Measurements from ENCODE around the gene VSTM4. TPM values are rescaled to one million over a fixed set of nuclear protein-coding genes. Genes with fewer than 3 reads are reported as not detected.

The VSTM4 gene
- total RNA-seq, 6 experiments from 2014 or later = 0.05 to 0.24 (median 0.14) TPM; not detected in 1

- no peaks in the 10 kb centered on the region for H3K9me3 Mint-ChIP-seq
Observed at GRCh38 chr10:49036638-49037037, 78.7 kb downstream of the VSTM4 start.

GRCh38 chr10:49035920-49036319, 79.4 kb downstream of the VSTM4 start:
- H3K9me3 Mint-ChIP-seq = no peaks in the 10 kb centered on the region
- no peak overlapping the region for H3K27ac Mint-ChIP-seq
- DNase-seq = no peak
- no peaks in the 10 kb centered on the region for H3K36me3 Mint-ChIP-seq (ENCODE audit: low read depth)
- peaks cover 17% of the 10 kb centered on the region for H3K27me3 Mint-ChIP-seq (ENCODE audit: insufficient read depth)
- no peak overlapping the region for H3K4me3 Mint-ChIP-seq
- TF ChIP-seq CTCF (IDR thresholded peaks at IDR 0.05) = no peak
- H3K4me1 Mint-ChIP-seq (ENCODE audit: low read depth) = 0 out of 2 replicates have a peak, but pooled peaks cover 10% of the 10 kb centered on the region

More at GRCh38 chr10:49036638-49037037, 78.7 kb downstream of the VSTM4 start:
- no peak overlapping the region for H3K27ac Mint-ChIP-seq
- peaks cover 16% of the 10 kb centered on the region for H3K27me3 Mint-ChIP-seq (ENCODE audit: insufficient read depth)
- no peaks in the 10 kb centered on the region for H3K36me3 Mint-ChIP-seq (ENCODE audit: low read depth)
- TF ChIP-seq CTCF (IDR thresholded peaks at IDR 0.05) = no peak
- H3K4me3 Mint-ChIP-seq = no peak overlapping the region
- DNase-seq = no peak
- H3K4me1 Mint-ChIP-seq (ENCODE audit: low read depth) = 0 out of 2 replicates have a peak, but pooled peaks cover 10% of the 10 kb centered on the region

GRCh38 chr10:49034925-49035324, 80.4 kb downstream of the VSTM4 start:
- Mint-ChIP-seq H3K27ac (no peak overlapping the region), H3K27me3 (ENCODE audit: insufficient read depth) (peaks cover 13% of the 10 kb centered on the region), H3K36me3 (ENCODE audit: low read depth) (no peaks in the 10 kb centered on the region), H3K4me1 (ENCODE audit: low read depth) (0 out of 2 replicates have a peak, but pooled peaks cover 10% of the 10 kb centered on the region), H3K9me3 (no peaks in the 10 kb centered on the region), H3K4me3 (no peak overlapping the region)
- no peak for TF ChIP-seq CTCF (IDR thresholded peaks at IDR 0.05)
- no peak for DNase-seq

- no peak for DNase-seq
- H3K4me3 Mint-ChIP-seq = no peak overlapping the region
- no peaks in the 10 kb centered on the region for H3K9me3 Mint-ChIP-seq
- no peak for TF ChIP-seq CTCF (IDR thresholded peaks at IDR 0.05)
- no peak overlapping the region for H3K27ac Mint-ChIP-seq
- H3K4me1 Mint-ChIP-seq (ENCODE audit: low read depth) = 0 out of 2 replicates have a peak, but pooled peaks cover 10% of the 10 kb centered on the region
- H3K36me3 Mint-ChIP-seq (ENCODE audit: low read depth) = no peaks in the 10 kb centered on the region
- peaks cover 9% of the 10 kb centered on the region for H3K27me3 Mint-ChIP-seq (ENCODE audit: insufficient read depth)
Observed at GRCh38 chr10:49033939-49034338, 81.4 kb downstream of the VSTM4 start.

GRCh38 chr10:49029666-49030065, 85.7 kb downstream of the VSTM4 start:
- no peak overlapping the region for H3K27ac Mint-ChIP-seq
- no peak for DNase-seq
- H3K9me3 Mint-ChIP-seq = no peaks in the 10 kb centered on the region
- no peak for TF ChIP-seq CTCF (IDR thresholded peaks at IDR 0.05)
- peaks cover 23% of the 10 kb centered on the region for H3K27me3 Mint-ChIP-seq (ENCODE audit: insufficient read depth)
- H3K4me1 Mint-ChIP-seq (ENCODE audit: low read depth) = no peaks in the 10 kb centered on the region
- no peaks in the 10 kb centered on the region for H3K36me3 Mint-ChIP-seq (ENCODE audit: low read depth)
- H3K4me3 Mint-ChIP-seq = no peak overlapping the region

GRCh38 chr10:49028639-49029038, 86.7 kb downstream of the VSTM4 start:
- TF ChIP-seq CTCF (IDR thresholded peaks at IDR 0.05) = no peak
- Mint-ChIP-seq H3K27ac (no peak overlapping the region), H3K4me1 (ENCODE audit: low read depth) (no peaks in the 10 kb centered on the region), H3K9me3 (no peaks in the 10 kb centered on the region), H3K4me3 (no peak overlapping the region), H3K27me3 (ENCODE audit: insufficient read depth) (peaks cover 31% of the 10 kb centered on the region), H3K36me3 (ENCODE audit: low read depth) (no peaks in the 10 kb centered on the region)
- no peak for DNase-seq
